Right cardiac atrium (tissue), 5 donors: ENCODE measurements around the gene GTPBP1. TPM values are rescaled to one million over a fixed set of nuclear protein-coding genes. Genes with fewer than 3 reads are reported as not detected.
A peak's percentile ranks its signal among the peaks of the same experiment; 100 is the strongest.

Source experiments
- ATAC-seq, 2 donors: fragments of 200-7000 bp; cut with Tn5 transposase; one replicate each; pipeline versions ENCODE4 v1.8.0 to v1.9.1; 2020; ENCODE audit warnings: moderate library complexity in 2 of 2, mild to moderate bottlenecking in 1 of 2
- DNase-seq, 3 donors: peaks; one replicate each; pipeline ENCODE4 v3.0.0-alpha.2; 2020
- H3K27ac ChIP-seq: one replicate; pipeline ENCODE4 v1.5.1; 2013; ENCODE audit warnings: mild to moderate bottlenecking, low read length, control low read depth, moderate library complexity
- H3K27me3 ChIP-seq: one replicate; pipeline ENCODE4 v1.6.1; 2013; ENCODE audit not compliant: control insufficient read depth, insufficient read depth
- H3K4me1 ChIP-seq: one replicate; pipeline ENCODE4 v1.6.1; 2013; ENCODE audit warnings: low read length; ENCODE audit not compliant: control insufficient read depth, insufficient read depth
- H3K4me3 ChIP-seq: one replicate; pipeline ENCODE4 v1.5.1; 2013; ENCODE audit warnings: low read length, control low read depth
- H3K9me3 ChIP-seq: one replicate; pipeline ENCODE4 v1.6.1; 2013; ENCODE audit warnings: low read length; ENCODE audit not compliant: control insufficient read depth
- WGBS: extraction: QIAGEN DNeasy Blood & Tissue Kit; methylation state at CpG from one replicate; pipeline ENCODE4 v1.1.7; 2013; 5-methylcytosine and 5-hydroxymethylcytosine counted together
- intact Hi-C, 4 donors: fragments of 100-400 bp; cut with DNase I; formaldehyde crosslinking; loops; one replicate each; pipeline versions ENCODE4 v1.11.0 to v1.14.0; 2022 to 2023
- polyA plus RNA-seq: library from polyadenylated mRNA; stranded (reverse); fragments of 200-250 nt; gene quantifications from one replicate; pipeline ENCODE4 v1.2.3, GENCODE V29; 2013
- total RNA-seq, 4 donors: library from RNA; stranded (reverse); fragmentation: NEBNext Ultra II Directional; extraction: Animal tissue kit (Norgen Biotek cat#: 25700); gene quantifications; one replicate each; pipeline ENCODE4 v1.2.1, GENCODE V29; 2021
- donor health status: healthy with polysubstance abuse.
- donor health status: DM: no; HTN: yes; CAD: no.
- donor health status: DM: no; HTN: no; CAD: no.
- donor health status: DM: no; HTN: yes; CAD: no; lungs with severe emphysema.
- donor health status: DM: yes; HTN: yes; CAD: no.

GTPBP1 gene
- total and polyA plus RNA-seq, 5 donors: 19.1 to 34.5 (median 29.9) TPM

GRCh38 chr22:38781033-38781432 is 75.3 kb downstream of the GTPBP1 start:
- Histone ChIP-seq H3K4me3 (no peak overlapping the region), H3K27ac (peak overlapping the region; percentile 32), H3K27me3 (no peaks in the 10 kb centered on the region), H3K9me3 (no peaks in the 10 kb centered on the region), H3K4me1 (peaks cover 10% of the 10 kb centered on the region)
- 59% methylated on average over 13 of the region's 13 CpGs for WGBS
- peak; percentile 65 to 88 (median 86) for DNase-seq
- ATAC-seq: peak; percentile 20 to 27
- intact Hi-C loops: no loop called here

- Histone ChIP-seq H3K27ac (no peak overlapping the region), H3K4me3 (no peak overlapping the region), H3K4me1 (peaks cover 14% of the 10 kb centered on the region), H3K27me3 (no peaks in the 10 kb centered on the region), H3K9me3 (no peaks in the 10 kb centered on the region)
- 55% methylated on average over 13 of the region's 13 CpGs for WGBS
- intact Hi-C loops: no loop called here
- DNase-seq (no peak), ATAC-seq (peak; percentile 11 to 19)
These were observed 76.8 kb downstream of the GTPBP1 start for GRCh38 chr22:38782402-38783094.

Other genes starting within 250 kb of the GTPBP1 start
- 1 to 10 TPM; 5.0 to 8.3 (median 7.4) TPM for gene KDELR3, start 237.8 kb upstream of the GTPBP1 start, total RNA-seq
- gene KDELR3, start 237.8 kb upstream of the GTPBP1 start, polyA plus RNA-seq: 7.9 TPM
- 100 to 1,000 TPM; 216 to 253 (median 238) TPM for gene DDX17, start 199.6 kb upstream of the GTPBP1 start, total RNA-seq
- gene DDX17, start 199.6 kb upstream of the GTPBP1 start, polyA plus RNA-seq: 134 TPM
- 1 to 10 TPM in 3 of 4 donors, under 1 TPM in 1; 0.83 to 3.2 (median 1.9) TPM for gene DMC1, start 135.8 kb upstream of the GTPBP1 start, total RNA-seq
- 6.5 TPM for gene DMC1, start 135.8 kb upstream of the GTPBP1 start, polyA plus RNA-seq
- 1 to 10 TPM in 2 of 4 donors, under 1 TPM in 2; 0.47 to 1.2 (median 0.98) TPM for gene FAM227A, start 49.6 kb upstream of the GTPBP1 start, total RNA-seq
- gene FAM227A, start 49.6 kb upstream of the GTPBP1 start, polyA plus RNA-seq: 0.23 TPM
- gene CBY1, start 49.3 kb upstream of the GTPBP1 start, total RNA-seq: 10 to 100 TPM; 35.6 to 45.3 (median 40.9) TPM
- gene CBY1, start 49.3 kb upstream of the GTPBP1 start, polyA plus RNA-seq: 63.0 TPM
- gene TOMM22, start 24.0 kb upstream of the GTPBP1 start, total RNA-seq: 10 to 100 TPM; 57.8 to 67.3 (median 59.9) TPM
- gene TOMM22, start 24.0 kb upstream of the GTPBP1 start, polyA plus RNA-seq: 41.0 TPM
- 10 to 100 TPM; 21.4 to 28.6 (median 22.5) TPM for gene JOSD1, start 5.0 kb upstream of the GTPBP1 start, total RNA-seq
- gene JOSD1, start 5.0 kb upstream of the GTPBP1 start, polyA plus RNA-seq: 14.3 TPM
- gene SUN2, start 50.1 kb downstream of the GTPBP1 start, total RNA-seq: 100 to 1,000 TPM; 103 to 123 (median 116) TPM
- gene SUN2, start 50.1 kb downstream of the GTPBP1 start, polyA plus RNA-seq: 61.7 TPM
- 10 to 100 TPM; 10.7 to 13.7 (median 12.7) TPM for gene DNAL4, start 88.2 kb downstream of the GTPBP1 start, total RNA-seq
- 14.7 TPM for gene DNAL4, start 88.2 kb downstream of the GTPBP1 start, polyA plus RNA-seq
- gene NPTXR, start 138.1 kb downstream of the GTPBP1 start, total RNA-seq: 10 to 100 TPM; 23.8 to 51.1 (median 38.4) TPM
- gene NPTXR, start 138.1 kb downstream of the GTPBP1 start, polyA plus RNA-seq: 32.3 TPM
- gene CBX6, start 166.3 kb downstream of the GTPBP1 start, total RNA-seq: 10 to 100 TPM; 50.9 to 65.9 (median 56.6) TPM
- 27.0 TPM for gene CBX6, start 166.3 kb downstream of the GTPBP1 start, polyA plus RNA-seq